IPS DF 6.9 (cell line): ENCODE results near the gene S100A14.

Experiments
- DNase-seq: peaks from one replicate; pipeline ENCODE4 v3.0.0-alpha.2; 2013; ENCODE audit warnings: low read depth, low spot score
- H3K27ac ChIP-seq: one replicate; pipeline ENCODE4 v1.5.1; 2013; ENCODE audit warnings: low read length, control low read depth
- H3K27me3 ChIP-seq: 2 replicates; pipeline ENCODE4 v1.6.1; 2013; ENCODE audit warnings: mild to moderate bottlenecking, low read length; ENCODE audit not compliant: control insufficient read depth, insufficient read depth
- H3K36me3 ChIP-seq: 2 replicates; pipeline ENCODE4 v1.6.1; 2013; ENCODE audit warnings: low read length; ENCODE audit not compliant: control insufficient read depth, insufficient read depth
- H3K4me1 ChIP-seq: 2 replicates; pipeline ENCODE4 v1.6.1; 2013; ENCODE audit warnings: low read length; ENCODE audit not compliant: control insufficient read depth, insufficient read depth
- H3K4me3 ChIP-seq: 2 replicates; pipeline ENCODE4 v1.5.1; 2013; ENCODE audit warnings: mild to moderate bottlenecking, low read length
- H3K9me3 ChIP-seq: 2 replicates; pipeline ENCODE4 v1.6.1; 2013; ENCODE audit warnings: low read length, inconsistent platforms; ENCODE audit not compliant: control insufficient read depth, insufficient read depth
- WGBS: extraction: QIAGEN DNeasy Blood & Tissue Kit; methylation state at CpG from one replicate; pipeline ENCODE4 v1.1.7; 2013; ENCODE audit warnings: mixed read lengths, missing lambda C conversion rate; ENCODE audit not compliant: insufficient read length, insufficient coverage; 5-methylcytosine and 5-hydroxymethylcytosine counted together

Gene S100A14

GRCh38 chr1:153565529-153566374 is 50.4 kb downstream of the S100A14 start, which contains the start of gene S100A2:
TSS of gene S100A2 (minus strand) at chr1:153565844. CDS start at chr1:153563877, 1,967 bp downstream.
- H3K4me1 ChIP-seq = peaks cover 17% of the 10 kb centered on the region
- H3K4me3 ChIP-seq = no peak within 1 kb of the TSS
- no peaks in the 10 kb centered on the region for H3K9me3 ChIP-seq
- no peak for DNase-seq
- H3K27me3 ChIP-seq = no peaks in the 10 kb centered on the region
- H3K36me3 ChIP-seq = no peaks in the 10 kb centered on the region
- no CpG with 5 or more reads among the region's 8 CpGs for WGBS
- H3K27ac ChIP-seq = no peak within 1 kb of the TSS
